Measurements from ENCODE around the gene XPC.

XPC gene

GRCh38 chr3:14186854-14187458, 8.6 kb upstream of the XPC start:
- no peak overlapping the region for H3K4me3 ChIP-seq (replicated peaks; ENCODE audit: low read depth, low read length)
- DNase-seq (ENCODE audit: extremely low read depth, low read depth), result no peak
- TF ChIP-seq, protein P1, sequence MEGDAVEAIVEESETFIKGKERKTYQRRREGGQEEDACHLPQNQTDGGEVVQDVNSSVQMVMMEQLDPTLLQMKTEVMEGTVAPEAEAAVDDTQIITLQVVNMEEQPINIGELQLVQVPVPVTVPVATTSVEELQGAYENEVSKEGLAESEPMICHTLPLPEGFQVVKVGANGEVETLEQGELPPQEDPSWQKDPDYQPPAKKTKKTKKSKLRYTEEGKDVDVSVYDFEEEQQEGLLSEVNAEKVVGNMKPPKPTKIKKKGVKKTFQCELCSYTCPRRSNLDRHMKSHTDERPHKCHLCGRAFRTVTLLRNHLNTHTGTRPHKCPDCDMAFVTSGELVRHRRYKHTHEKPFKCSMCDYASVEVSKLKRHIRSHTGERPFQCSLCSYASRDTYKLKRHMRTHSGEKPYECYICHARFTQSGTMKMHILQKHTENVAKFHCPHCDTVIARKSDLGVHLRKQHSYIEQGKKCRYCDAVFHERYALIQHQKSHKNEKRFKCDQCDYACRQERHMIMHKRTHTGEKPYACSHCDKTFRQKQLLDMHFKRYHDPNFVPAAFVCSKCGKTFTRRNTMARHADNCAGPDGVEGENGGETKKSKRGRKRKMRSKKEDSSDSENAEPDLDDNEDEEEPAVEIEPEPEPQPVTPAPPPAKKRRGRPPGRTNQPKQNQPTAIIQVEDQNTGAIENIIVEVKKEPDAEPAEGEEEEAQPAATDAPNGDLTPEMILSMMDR (IDR thresholded peaks at IDR 0.05; ENCODE audit: low read depth, low read length, missing control alignments), result no peak

GRCh38 chr3:14183015-14183577, 4.7 kb upstream of the XPC start:
- no peak overlapping the region for H3K4me3 ChIP-seq (replicated peaks; ENCODE audit: low read depth, low read length)
- DNase-seq (ENCODE audit: extremely low read depth, low read depth), result no peak

GRCh38 chr3:14181253-14181652, 2.9 kb upstream of the XPC start:
- TF ChIP-seq, protein P1 (IDR thresholded peaks at IDR 0.05; ENCODE audit: low read depth, low read length, missing control alignments), result no peak
- no peak for DNase-seq (ENCODE audit: extremely low read depth, low read depth)
- no peak overlapping the region for H3K4me3 ChIP-seq (replicated peaks; ENCODE audit: low read depth, low read length)

More at GRCh38 chr3:14183015-14183577, 4.7 kb upstream of the XPC start:
- TF ChIP-seq, protein P1 (IDR thresholded peaks at IDR 0.05; ENCODE audit: low read depth, low read length, missing control alignments), result no peak

GRCh38 chr3:14179795-14180194, 1.4 kb upstream of the XPC start:
- TF ChIP-seq, protein P1 (IDR thresholded peaks at IDR 0.05; ENCODE audit: low read depth, low read length, missing control alignments), result no peak

DNA sequence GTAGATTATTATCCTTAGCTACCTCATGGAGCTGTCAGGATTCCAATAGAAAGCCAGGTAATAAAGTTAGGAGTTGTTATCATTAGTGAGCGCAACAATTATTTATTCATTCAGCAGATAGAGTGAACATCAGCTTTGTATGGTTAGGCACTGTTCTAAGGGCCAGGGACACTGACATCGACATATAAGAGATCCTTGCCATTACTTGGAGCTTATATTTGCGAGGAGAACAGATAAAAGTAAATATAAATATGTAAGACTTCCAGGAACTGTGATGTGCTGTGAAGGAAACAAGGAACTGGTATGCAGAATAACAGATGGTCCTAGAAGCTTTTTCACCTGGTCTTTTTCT, 689 bp upstream of the XPC start:
- DNase-seq (ENCODE audit: extremely low read depth, low read depth), result no peak
- TF ChIP-seq, protein P1 (IDR thresholded peaks at IDR 0.05; ENCODE audit: low read depth, low read length, missing control alignments), result no peak
- H3K4me3 ChIP-seq (replicated peaks; ENCODE audit: low read depth, low read length), result peak overlapping the region; percentile 80

More at GRCh38 chr3:14179795-14180194, 1.4 kb upstream of the XPC start:
- DNase-seq (ENCODE audit: extremely low read depth, low read depth), result no peak
- peak overlapping the region; percentile 80 for H3K4me3 ChIP-seq (replicated peaks; ENCODE audit: low read depth, low read length)

DNA sequence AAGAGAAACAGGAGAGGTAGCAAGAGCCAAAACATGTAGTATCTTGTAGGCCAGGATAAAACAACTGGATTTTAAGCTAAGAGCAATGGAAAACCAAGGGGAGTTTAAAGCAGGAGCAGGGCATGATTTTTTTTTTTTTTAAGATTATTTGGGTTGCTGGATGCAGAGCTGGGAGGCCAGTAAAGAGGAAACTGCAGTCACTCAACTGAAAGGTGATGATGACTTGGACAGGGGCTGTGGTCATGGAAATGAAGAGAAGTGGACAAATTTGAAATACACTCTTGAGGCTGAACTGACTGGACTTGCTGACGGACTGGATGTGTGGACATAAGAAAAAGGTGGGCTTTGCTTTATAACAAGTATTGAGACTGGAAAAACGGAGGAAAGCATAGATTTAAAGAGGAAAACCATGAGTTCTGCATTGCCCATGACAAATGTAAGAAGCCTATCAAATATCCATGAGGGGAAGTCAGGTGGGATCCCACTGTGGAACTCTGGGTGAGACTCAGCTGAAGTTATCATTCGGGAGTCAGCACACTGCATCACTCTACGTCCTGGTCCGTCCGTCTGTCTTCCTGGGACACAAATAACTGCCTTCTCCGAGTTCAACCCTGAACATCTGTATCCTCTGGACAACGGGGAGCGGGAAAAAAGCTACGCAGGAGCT, 688 bp downstream of the XPC start:
- TF ChIP-seq, protein P1 (IDR thresholded peaks at IDR 0.05; ENCODE audit: low read depth, low read length, missing control alignments), result no peak
- DNase-seq (ENCODE audit: extremely low read depth, low read depth), result no peak
- H3K4me3 ChIP-seq (replicated peaks; ENCODE audit: low read depth, low read length), result peak overlapping the region; percentile 80
